Left lung (tissue), 10 donors: Measurements from ENCODE around the gene LCE1C. TPM values are rescaled to one million over a fixed set of nuclear protein-coding genes. Genes with fewer than 3 reads are reported as not detected.

ENCODE experiments used
- ATAC-seq: fragments of 200-7000 bp; cut with Tn5 transposase; one replicate; pipeline ENCODE4 v1.9.1; 2020; ENCODE audit warnings: moderate library complexity
- DNase-seq, 4 donors: peaks; one replicate each; pipeline ENCODE4 v3.0.0-alpha.2; 2013 to 2020
- H3K27ac ChIP-seq, 2 donors: fragments of 200-600 bp; sonication (generic) in 1 of 2; one replicate each; pipeline versions ENCODE4 v1.5.0 to v1.8.0; 2020 to 2021
- H3K27me3 ChIP-seq, 2 donors: fragments of 200-600 bp; sonication (generic) in 1 of 2; one replicate each; pipeline versions ENCODE4 v1.5.0 to v1.8.0; 2020 to 2021
- H3K36me3 ChIP-seq, 2 donors: fragments of 200-600 bp; sonication (generic) in 1 of 2; one replicate each; pipeline versions ENCODE4 v1.5.0 to v1.8.0; 2020 to 2021
- H3K4me1 ChIP-seq, 2 donors: fragments of 200-600 bp; one replicate each; pipeline ENCODE4 v1.8.0; 2021
- H3K4me3 ChIP-seq, 2 donors: fragments of 200-600 bp; sonication (generic) in 1 of 2; one replicate each; pipeline versions ENCODE4 v1.5.0 to v1.8.0; 2020 to 2021; ENCODE audit warnings: mild to moderate bottlenecking in 1 of 2
- H3K9me3 ChIP-seq, 2 donors: fragments of 200-600 bp; sonication (generic) in 1 of 2; one replicate each; pipeline versions ENCODE4 v1.5.0 to v1.8.0; 2020 to 2021
- CTCF ChIP-seq, 2 donors: fragments of 200-600 bp; sonication (generic) in 1 of 2; IDR thresholded peaks; one replicate each; pipeline versions ENCODE4 v1.5.0 to v1.8.0; 2021; ENCODE audit warnings: antibody characterized with exemption in 2 of 2
- intact Hi-C, 2 donors: fragments of 100-400 bp; cut with DNase I; formaldehyde crosslinking; loops; one replicate each; pipeline versions ENCODE4 v1.11.2 to v1.14.2; 2022
- polyA plus RNA-seq, 6 donors: library from polyadenylated mRNA; unstranded; fragments of 120-200 nt; gene quantifications; one replicate each; pipeline ENCODE4 v1.2.1, GENCODE V29; 2013; ENCODE audit not compliant: insufficient read length in 6 of 6
- total RNA-seq, 2 donors: library from RNA; stranded (reverse); fragmentation: NEBNext Ultra II Directional; extraction: Animal tissue kit (Norgen Biotek cat#: 25700); gene quantifications; one replicate each; pipeline ENCODE4 v1.2.1, GENCODE V29; 2021
- donor health status: DM: no; HTN: yes; CAD: no.
- donor health status: DM: no; HTN: no; CAD: no.

The LCE1C gene
- total and polyA plus RNA-seq, 8 donors: not detected

GRCh38 chr1:152761609-152762213 lies 44.7 kb downstream of the LCE1C start:
- H3K9me3 ChIP-seq: no peaks in the 10 kb centered on the region
- ATAC-seq (no peak), DNase-seq (no peak)
- intact Hi-C loops: no loop called here
- H3K36me3 ChIP-seq: no peaks in the 10 kb centered on the region
- peaks cover 0 to 9% of the 10 kb centered on the region in 2 donors for H3K27me3 ChIP-seq
- H3K27ac ChIP-seq: no peak overlapping the region
- no peak overlapping the region for H3K4me3 ChIP-seq
- no peak for TF ChIP-seq CTCF (IDR thresholded peaks at IDR 0.05)
- H3K4me1 ChIP-seq: no peaks in the 10 kb centered on the region

GRCh38 chr1:152760551-152761190 lies 45.8 kb downstream of the LCE1C start:
- intact Hi-C loops: no loop called here
- no peak overlapping the region for H3K4me3 ChIP-seq
- ATAC-seq (no peak), DNase-seq (peak in 1 of 4 donors; percentile 65)
- no peak overlapping the region for H3K27ac ChIP-seq
- TF ChIP-seq CTCF (IDR thresholded peaks at IDR 0.05): no peak
- no peaks in the 10 kb centered on the region for H3K9me3 ChIP-seq
- no peaks in the 10 kb centered on the region for H3K36me3 ChIP-seq
- H3K27me3 ChIP-seq: peaks cover 0 to 20% of the 10 kb centered on the region in 2 donors
- no peaks in the 10 kb centered on the region for H3K4me1 ChIP-seq

- intact Hi-C loops: no loop called here
- H3K4me1 ChIP-seq: no peaks in the 10 kb centered on the region
- no peak overlapping the region for H3K27ac ChIP-seq
- ATAC-seq (no peak), DNase-seq (no peak)
- TF ChIP-seq CTCF (IDR thresholded peaks at IDR 0.05): no peak
- peaks cover 0 to 27% of the 10 kb centered on the region in 2 donors for H3K27me3 ChIP-seq
- no peaks in the 10 kb centered on the region for H3K36me3 ChIP-seq
- H3K4me3 ChIP-seq: no peak overlapping the region
- H3K9me3 ChIP-seq: no peaks in the 10 kb centered on the region
These were observed 46.8 kb downstream of the LCE1C start for GRCh38 chr1:152759453-152760173.

GRCh38 chr1:152758636-152759035 lies 47.8 kb downstream of the LCE1C start:
- H3K4me1 ChIP-seq: no peaks in the 10 kb centered on the region
- H3K27ac ChIP-seq: no peak overlapping the region
- intact Hi-C loops: no loop called here
- DNase-seq (no peak), ATAC-seq (no peak)
- H3K27me3 ChIP-seq: peaks cover 0 to 27% of the 10 kb centered on the region in 2 donors
- no peaks in the 10 kb centered on the region for H3K36me3 ChIP-seq
- H3K9me3 ChIP-seq: no peaks in the 10 kb centered on the region
- H3K4me3 ChIP-seq: no peak overlapping the region
- TF ChIP-seq CTCF (IDR thresholded peaks at IDR 0.05): no peak

- no peaks in the 10 kb centered on the region for H3K36me3 ChIP-seq
- peaks cover 0 to 27% of the 10 kb centered on the region in 2 donors for H3K27me3 ChIP-seq
- ATAC-seq: no peak
- intact Hi-C loops: no loop called here
- TF ChIP-seq CTCF (IDR thresholded peaks at IDR 0.05): no peak
- no peaks in the 10 kb centered on the region for H3K9me3 ChIP-seq
- H3K27ac ChIP-seq: no peak within 1 kb of the TSS
- no peak for DNase-seq
- H3K4me3 ChIP-seq: no peak within 1 kb of the TSS
- H3K4me1 ChIP-seq: no peaks in the 10 kb centered on the region
These were observed 48.7 kb downstream of the LCE1C start, which contains the start of gene KPRP for GRCh38 chr1:152757747-152758146. KPRP (plus strand) TSS chr1:152758025; CDS start chr1:152759589, 1,564 bp downstream.
